ENCODE measurements around the gene SMARCC1.

- no peak for TF ChIP-seq CTCF (conservative IDR thresholded peaks at IDR 0.05; ENCODE audit: low read length)
- no peak for TF ChIP-seq EZH2phosphoT487 (IDR thresholded peaks at IDR 0.05; ENCODE audit: borderline replicate concordance)
These were observed 144.8 kb downstream of the SMARCC1 start for GRCh38 chr3:47636921-47637320.

All from Loucy (cell line).